A549 (cell line): ENCODE data around the gene FOXS1. TPM values are rescaled to one million over a fixed set of nuclear protein-coding genes. Genes with fewer than 3 reads are reported as not detected.
"Not testable (repeated sequence)": the region's sequence is repeated elsewhere in the genome, so short reads cannot be mapped to it uniquely, and the experiment has no call there.

Experiments used
- ATAC-seq, 2 experiments: fragments of 200-7000 bp in 1 of 2; fragments of >200 bp in 1 of 2; cut with Nextera tagmentation in 1 of 2; cut with Tn5 transposase in 1 of 2; 3 replicates each; pipeline versions ENCODE4 v1.8.0 to v1.9.1; 2018 to 2020; ENCODE audit warnings: mild to moderate bottlenecking in 1 of 2, moderate library complexity in 1 of 2
- CTCF ChIA-PET: fragments of 300-600 bp; sonication (Branson Sonifier 250); formaldehyde crosslinking; extraction: SDS; loops from one replicate; lab custom pipeline; 2021; ENCODE audit warnings: antibody characterized with exemption, inconsistent platforms; lab: Yijun Ruan, JAX
- POLR2A ChIA-PET: fragments of 350-600 bp; formaldehyde crosslinking; extraction: SDS; loops from one replicate; lab custom pipeline; 2021; ENCODE audit warnings: antibody characterized with exemption, inconsistent platforms; lab: Yijun Ruan, JAX
- DNase-seq, 2 experiments: peaks; one replicate each; pipeline versions ENCODE4 v3.0.0 to v3.0.0-alpha.2; 2011 to 2016; ENCODE audit warnings: low read depth in 1 of 2, low spot score in 1 of 2
- FAIRE-seq: peaks from 2 replicates; lab custom pipeline; 2011; peaks lifted over from hg19 to GRCh38; lab: Jason Lieb, UNC
- H3K27ac ChIP-seq, 2 experiments: fragments of >200 bp; sonication (Bioruptor Twin); formaldehyde crosslinking; 3 replicates each; pipeline ENCODE4 v1.5.1; 2016 to 2017
- H3K4me1 ChIP-seq: fragments of >200 bp; sonication (Bioruptor Twin); formaldehyde crosslinking; 3 replicates; pipeline ENCODE4 v1.6.1; 2016
- H3K4me2 ChIP-seq: fragments of >200 bp; sonication (Bioruptor Twin); formaldehyde crosslinking; 3 replicates; pipeline ENCODE4 v1.6.1; 2016
- H3K4me3 ChIP-seq: fragments of >200 bp; sonication (Bioruptor Twin); formaldehyde crosslinking; 3 replicates; pipeline ENCODE4 v1.5.1; 2016
- H3K9me3 ChIP-seq: fragments of >200 bp; sonication (Bioruptor Twin); formaldehyde crosslinking; 3 replicates; pipeline ENCODE4 v1.6.1; 2016
- BCL3 ChIP-seq: fragments of >200 bp; sonication (Bioruptor Twin); formaldehyde crosslinking; IDR thresholded peaks from 3 replicates; pipeline ENCODE4 v1.6.1; 2016
- CHD2 ChIP-seq: fragments of 150-350 bp; IDR thresholded peaks from 2 replicates; pipeline ENCODE4 v1.6.1; 2014; ENCODE audit warnings: low read length; ENCODE audit not compliant: partially characterized antibody
- CHD4 ChIP-seq: fragments of 200-600 bp; sonication (generic); IDR thresholded peaks from 2 replicates; pipeline ENCODE4 v1.6.1; 2016; ENCODE audit warnings: antibody characterized with exemption, mild to moderate bottlenecking, borderline replicate concordance
- FOSL2 ChIP-seq, 2 experiments: fragments of 450-650 bp in 1 of 2; fragments of >200 bp in 1 of 2; sonication (Bioruptor Twin) in 1 of 2; formaldehyde crosslinking; IDR thresholded peaks; 2 replicates each; pipeline versions ENCODE4 v1.5.0 to v1.6.1; 2016 to 2020; ENCODE audit warnings: mild to moderate bottlenecking in 1 of 2, moderate library complexity in 1 of 2
- GATA3 ChIP-seq: IDR thresholded peaks from 2 replicates; pipeline ENCODE4 v1.6.1; 2012; ENCODE audit warnings: borderline replicate concordance
- HMGXB4 ChIP-seq: fragments of 250-450 bp; sonication (Bioruptor Pico); IDR thresholded peaks from 2 replicates; pipeline ENCODE4 v1.5.0; 2021; ENCODE audit warnings: mild to moderate bottlenecking, moderate library complexity, borderline replicate concordance
- HOXB13 ChIP-seq: fragments of 250-450 bp; sonication (Bioruptor Pico); IDR thresholded peaks from 2 replicates; pipeline ENCODE4 v1.5.0; 2020; ENCODE audit warnings: low read depth, mild to moderate bottlenecking, moderate library complexity
- JUN ChIP-seq, 2 experiments: fragments of >200 bp; sonication (Bioruptor Twin); formaldehyde crosslinking; IDR thresholded peaks; 2 replicates in 1 of 2; 3 replicates in 1 of 2; pipeline ENCODE4 v1.6.1; 2016 to 2017
- JUNB ChIP-seq: fragments of >200 bp; sonication (Bioruptor Twin); formaldehyde crosslinking; IDR thresholded peaks from 2 replicates; pipeline ENCODE4 v1.6.1; 2016
- KDM1A ChIP-seq: fragments of 200-600 bp; sonication (generic); IDR thresholded peaks from 2 replicates; pipeline ENCODE4 v1.6.1; 2016; ENCODE audit warnings: low read depth, mild to moderate bottlenecking
- MAFK ChIP-seq: fragments of 450-650 bp; IDR thresholded peaks from 2 replicates; pipeline ENCODE4 v1.6.1; 2014; ENCODE audit not compliant: partially characterized antibody
- MAX ChIP-seq: IDR thresholded peaks from 2 replicates; pipeline ENCODE4 v1.6.1; 2012
- NFE2L2 ChIP-seq: fragments of 150-350 bp; conservative IDR thresholded peaks from 2 replicates; pipeline ENCODE4 v1.6.1; 2014; ENCODE audit warnings: low read length
- RCOR1 ChIP-seq: fragments of 150-350 bp; IDR thresholded peaks from 2 replicates; pipeline ENCODE4 v1.6.1; 2014; ENCODE audit warnings: antibody characterized with exemption, low read length, low read depth
- RNF2 ChIP-seq: fragments of 200-600 bp; sonication (generic); IDR thresholded peaks from 2 replicates; pipeline ENCODE4 v1.6.1; 2016; ENCODE audit warnings: low read depth, mild to moderate bottlenecking, antibody characterized with exemption, moderate library complexity, borderline replicate concordance
- USF2 ChIP-seq: fragments of 450-650 bp; IDR thresholded peaks from 2 replicates; pipeline ENCODE4 v1.6.1; 2014; ENCODE audit warnings: antibody characterized with exemption
- ZSCAN20 ChIP-seq: fragments of 250-450 bp; sonication (Bioruptor Pico); IDR thresholded peaks from 2 replicates; pipeline ENCODE4 v1.8.0; 2022; ENCODE audit warnings: mild to moderate bottlenecking, moderate library complexity
- WGBS: methylation state at CpG from one replicate; pipeline ENCODE4 v1.1.6; 2017; ENCODE audit errors: missing lambda C conversion rate; 5-methylcytosine and 5-hydroxymethylcytosine counted together
- polyA plus RNA-seq, 4 experiments: library from polyadenylated mRNA; depleted of rRNA in 3 of 4; stranded (reverse); fragments of >200 nt; fragmentation: RNase III in 1 of 4; extraction: RNeasy Plus Mini Kit Qiagen cat#74134 plus additional on column Dnase treatment in 1 of 4; gene quantifications; 2 replicates in 3 of 4; 3 replicates in 1 of 4; pipeline ENCODE4 v1.2.3, GENCODE V29; 2011 to 2017

Gene FOXS1
- polyA plus RNA-seq, 2 of the 4 experiments (the other 2 are of a cell fraction): 1.5 to 3.7 TPM

- H3K4me2 ChIP-seq: no peak overlapping the region
- peaks cover 20% of the 10 kb centered on the region for H3K4me1 ChIP-seq
- FAIRE-seq (no peak), DNase-seq (no peak), ATAC-seq (no peak)
- no peaks in the 10 kb centered on the region for H3K9me3 ChIP-seq
- ChIA-PET POLR2A (no interaction called here), CTCF (interaction anchor here (1.1 to 10.8 kb wide), 7 partner anchors 9 to 200 kb away, joined by 3 to 133 read pairs (median 25); partner anchors contain the start of gene FOXS1)
- H3K27ac ChIP-seq: peak overlapping the region in 1 of 2 experiments; percentile 7; a peak in 1 of 6 replicates
- 72% methylated on average over 6 of the region's 6 CpGs for WGBS
- H3K4me3 ChIP-seq: no peak overlapping the region
- peak; percentile 57; the same call in 1 of the 2 replicates for TF ChIP-seq KDM1A
- no peak for TF ChIP-seq MAX
- no peak for TF ChIP-seq NFE2L2
- no peak for TF ChIP-seq RCOR1
- no peak for TF ChIP-seq HMGXB4 (CRISPR knock-in tag)
- TF ChIP-seq CHD2: no peak
- TF ChIP-seq GATA3: no peak
- TF ChIP-seq HOXB13: no peak
These were observed 14.2 kb downstream of the FOXS1 start for GRCh38 chr20:31831211-31831610.

GRCh38 chr20:31830406-31830981 is 14.9 kb downstream of the FOXS1 start:
- no peak for FAIRE-seq
- 88% methylated on average over 6 of the region's 8 CpGs for WGBS
- CTCF ChIA-PET: interaction anchor here (0.8 to 10.8 kb wide), 9 partner anchors 8 to 200 kb away, joined by 3 to 133 read pairs (median 4); partner anchors contain the start of gene FOXS1

GRCh38 chr20:31829731-31830130 is 15.7 kb downstream of the FOXS1 start:
- Histone ChIP-seq H3K4me2 (no peak overlapping the region), H3K9me3 (no peaks in the 10 kb centered on the region), H3K4me1 (peaks cover 6% of the 10 kb centered on the region; the same call in 1 of the 3 replicates), H3K27ac (no peak overlapping the region), H3K4me3 (no peak overlapping the region)
- 87% methylated on average over 6 of the region's 6 CpGs for WGBS
- ChIA-PET POLR2A (no interaction called here), CTCF (interaction anchor here (0.8 to 10.8 kb wide), 8 partner anchors 8 to 201 kb away, joined by 3 to 125 read pairs (median 4); partner anchors contain the start of gene FOXS1)
- DNase-seq (no peak), ATAC-seq (no peak), FAIRE-seq (no peak)
- TF ChIP-seq USF2: no peak
- TF ChIP-seq FOSL2 (IDR thresholded peaks at IDR 0.05): no peak
- no peak for TF ChIP-seq FOSL2 (CRISPR knock-in tag; IDR thresholded peaks at IDR 0.05)

More at GRCh38 chr20:31830406-31830981, 14.9 kb downstream of the FOXS1 start:
- DNase-seq: no peak
- POLR2A ChIA-PET: no interaction called here
- Histone ChIP-seq H3K4me3 (no peak overlapping the region), H3K4me2 (no peak overlapping the region), H3K9me3 (no peaks in the 10 kb centered on the region), H3K27ac (no peak overlapping the region; a peak in 1 of 6 replicates), H3K4me1 (peaks cover 13% of the 10 kb centered on the region)
- no peak for ATAC-seq
- TF ChIP-seq JUN (IDR thresholded peaks at IDR 0.05) (no peak), CHD4 (no peak), JUNB (no peak), MAFK (no peak), NFE2L2 (no peak), BCL3 (no peak), GATA3 (no peak), ZSCAN20 (CRISPR knock-in tag) (no peak), RNF2 (no peak)

- DNase-seq, H3K9me3 ChIP-seq, POLR2A ChIA-PET, ATAC-seq, FAIRE-seq, H3K4me3 ChIP-seq, H3K4me2 ChIP-seq, H3K27ac ChIP-seq: not testable (repeated sequence)
- 95% methylated on average over 11 of the region's 11 CpGs for WGBS
- CTCF ChIA-PET: interaction anchor here (0.7 to 6.8 kb wide), 5 partner anchors 19 to 229 kb away, joined by 4 to 80 read pairs (median 25); no protein-coding TSS in a partner anchor
- peaks cover 16% of the 10 kb centered on the region; the same call in 1 of the 3 replicates for H3K4me1 ChIP-seq
These were observed 17.4 kb downstream of the FOXS1 start for GRCh38 chr20:31828016-31828415.
